GM12891 (cell line): ENCODE measurements around the gene CNPY2.

Experiments
- DNase-seq: peaks from one replicate; pipeline ENCODE4 v3.0.0; 2011; ENCODE audit warnings: low spot score; ENCODE audit not compliant: insufficient read length
- FAIRE-seq: peaks from 2 replicates; lab custom pipeline; 2011; peaks lifted over from hg19 to GRCh38; lab: Jason Lieb, UNC
- PAX5 ChIP-seq: IDR thresholded peaks from 2 replicates; pipeline ENCODE4 v1.6.1; 2011; ENCODE audit warnings: low read length, moderate library complexity, mild to moderate bottlenecking; ENCODE audit not compliant: insufficient read depth, severe bottlenecking
- POLR2A ChIP-seq: IDR thresholded peaks from 2 replicates; pipeline ENCODE4 v1.6.1; 2011; ENCODE audit warnings: low read depth, low read length, control low read depth
- POLR2AphosphoS5 ChIP-seq: IDR thresholded peaks from 2 replicates; pipeline ENCODE4 v1.6.1; 2011; ENCODE audit warnings: low read depth, low read length, control low read depth
- POU2F2 ChIP-seq: IDR thresholded peaks from 2 replicates; pipeline ENCODE4 v1.6.1; 2011; ENCODE audit warnings: low read depth, mild to moderate bottlenecking, control low read depth, low read length, moderate library complexity
- SPI1 ChIP-seq: IDR thresholded peaks from 2 replicates; pipeline ENCODE4 v1.6.1; 2011; ENCODE audit warnings: low read depth, low read length, control low read depth

The CNPY2 gene

GRCh38 chr12:56261503-56262232, 54.1 kb downstream of the CNPY2 start:
- FAIRE-seq, result no peak
- no peak for TF ChIP-seq POU2F2
- TF ChIP-seq SPI1, result no peak
- no peak for TF ChIP-seq POLR2AphosphoS5
- no peak for TF ChIP-seq PAX5
- no peak for DNase-seq

DNA sequence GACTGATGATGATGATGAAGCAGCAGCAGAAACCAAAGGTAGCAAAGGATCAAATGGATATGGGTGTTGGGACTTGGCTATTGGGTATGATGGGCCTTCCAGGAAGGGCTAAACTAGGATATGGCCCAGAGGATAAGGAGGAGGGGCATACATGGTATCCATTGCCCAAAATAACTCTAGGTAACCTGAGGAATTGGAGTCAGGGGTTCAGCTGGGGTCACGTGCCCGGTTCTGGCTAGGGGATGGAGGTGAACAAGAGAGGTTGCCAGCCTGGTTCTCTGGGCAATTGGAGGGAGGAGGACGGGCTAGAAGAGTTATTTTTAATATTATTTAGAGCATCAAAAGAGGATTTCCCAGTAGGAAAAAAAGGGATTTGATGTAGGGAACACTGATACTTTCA, 54.9 kb downstream of the CNPY2 start:
- no peak for DNase-seq
- TF ChIP-seq POLR2A, result no peak
- TF ChIP-seq PAX5, result no peak
- TF ChIP-seq POLR2AphosphoS5, result no peak
- FAIRE-seq, result no peak

DNA sequence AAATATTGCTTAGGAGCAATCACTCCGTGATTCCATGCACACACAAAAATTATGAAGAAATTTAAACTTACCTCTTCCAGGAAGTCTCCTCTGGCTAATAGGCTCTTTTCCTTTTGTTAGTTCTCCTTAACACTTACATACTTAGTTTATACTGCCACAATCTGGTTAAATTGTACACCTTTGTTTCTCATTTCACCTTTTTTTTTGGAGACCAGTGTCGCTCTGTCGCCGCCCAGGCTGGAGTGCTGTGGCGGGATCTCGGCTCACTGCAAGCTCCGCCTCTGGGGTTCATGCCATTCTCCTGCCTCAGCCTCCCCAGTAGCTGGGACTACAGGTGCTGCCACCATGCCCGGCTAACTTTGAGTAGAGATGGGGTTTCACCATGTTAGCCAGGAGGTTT, 55.4 kb downstream of the CNPY2 start:
- no peak for FAIRE-seq

More for the DNA sequence above, 55.4 kb downstream of the CNPY2 start:
- TF ChIP-seq PAX5 (no peak), POLR2A (no peak), POLR2AphosphoS5 (no peak), POU2F2 (no peak), SPI1 (no peak)
- DNase-seq, result no peak
